Chondrocyte (in vitro differentiated cells): ENCODE results near the gene ZBTB40. TPM values are rescaled to one million over a fixed set of nuclear protein-coding genes. Genes with fewer than 3 reads are reported as not detected.

Experiments used
- DNase-seq: peaks from one replicate; pipeline ENCODE4 v3.0.0; 2021; ENCODE audit warnings: mixed read lengths, low spot score
- H3K27ac Mint-ChIP-seq: one replicate; pipeline ENCODE4 v1.8.0; 2021; ENCODE audit warnings: mild to moderate bottlenecking, moderate library complexity, mixed read lengths; ENCODE audit not compliant: unreplicated experiment
- H3K27me3 Mint-ChIP-seq: 2 replicates; pipeline ENCODE4 v1.8.0; 2021; ENCODE audit warnings: low read depth, mixed read lengths
- H3K36me3 Mint-ChIP-seq: 2 replicates; pipeline ENCODE4 v1.8.0; 2021; ENCODE audit warnings: low read depth, mixed read lengths
- H3K4me1 Mint-ChIP-seq: 2 replicates; pipeline ENCODE4 v1.8.0; 2021; ENCODE audit warnings: low read depth, mild to moderate bottlenecking, mixed read lengths
- H3K4me3 Mint-ChIP-seq: one replicate; pipeline ENCODE4 v1.8.0; 2021; ENCODE audit warnings: mild to moderate bottlenecking, moderate library complexity, mixed read lengths; ENCODE audit not compliant: unreplicated experiment
- H3K9me3 Mint-ChIP-seq: 2 replicates; pipeline ENCODE4 v1.8.0; 2021; ENCODE audit warnings: low read depth, mixed read lengths
- CTCF ChIP-seq: fragments of 200-600 bp; sonication (generic); IDR thresholded peaks from 2 replicates; pipeline ENCODE4 v1.5.0; 2021; ENCODE audit warnings: antibody characterized with exemption, mild to moderate bottlenecking, moderate library complexity
- total RNA-seq: library from RNA; stranded (reverse); gene quantifications from 3 replicates; pipeline ENCODE4 v1.2.1, GENCODE V29; 2021

Gene ZBTB40
- total RNA-seq, 1 donor from 2014 or later, result 16.3 TPM

DNA sequence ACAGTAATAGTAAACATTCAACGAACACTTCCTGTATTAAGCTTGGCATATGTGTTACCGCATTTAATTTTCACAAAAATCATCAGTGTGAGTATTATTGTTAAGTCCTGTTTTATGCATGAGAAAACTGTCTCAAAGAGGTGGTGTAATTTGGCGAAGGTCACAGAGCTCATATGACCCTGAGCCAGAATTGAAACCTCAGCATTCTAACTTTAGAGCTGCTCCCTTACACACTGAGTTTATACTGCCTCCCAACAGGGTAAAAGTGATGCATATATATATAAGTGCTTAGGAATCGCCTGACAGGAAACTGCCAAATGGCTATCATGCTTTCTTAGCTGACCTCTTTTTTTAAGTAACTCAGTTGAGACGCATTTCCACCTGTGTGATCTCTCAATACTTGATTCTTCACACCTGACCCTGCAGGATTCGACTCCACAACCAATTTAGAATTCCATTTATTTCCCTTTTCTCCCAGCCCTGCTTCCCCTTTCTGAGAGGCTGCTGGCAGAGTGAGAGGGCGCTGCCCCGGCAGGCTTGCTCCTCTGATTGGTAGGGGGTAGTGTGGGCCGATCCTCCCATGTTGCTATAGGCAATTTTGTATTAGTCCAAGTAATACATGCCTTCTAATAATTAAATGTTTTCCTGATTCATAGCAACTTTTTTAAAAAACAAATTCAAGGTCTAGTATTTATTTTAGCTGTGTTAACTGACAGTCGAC lies 40.5 kb downstream of the ZBTB40 start:
- Mint-ChIP-seq H3K4me3 (no peak overlapping the region), H3K4me1 (peaks cover 13% of the 10 kb centered on the region), H3K9me3 (no peaks in the 10 kb centered on the region), H3K27me3 (no peaks in the 10 kb centered on the region), H3K27ac (no peak overlapping the region), H3K36me3 (peaks cover 7% of the 10 kb centered on the region)
- no peak for TF ChIP-seq CTCF
- DNase-seq, result no peak

GRCh38 chr1:22494144-22494543 lies 42.5 kb downstream of the ZBTB40 start:
- Mint-ChIP-seq H3K9me3 (no peaks in the 10 kb centered on the region), H3K4me3 (no peak overlapping the region), H3K27ac (no peak overlapping the region), H3K4me1 (peaks cover 21% of the 10 kb centered on the region), H3K36me3 (peaks cover 7% of the 10 kb centered on the region), H3K27me3 (no peaks in the 10 kb centered on the region)
- no peak for TF ChIP-seq CTCF
- DNase-seq, result no peak

DNA sequence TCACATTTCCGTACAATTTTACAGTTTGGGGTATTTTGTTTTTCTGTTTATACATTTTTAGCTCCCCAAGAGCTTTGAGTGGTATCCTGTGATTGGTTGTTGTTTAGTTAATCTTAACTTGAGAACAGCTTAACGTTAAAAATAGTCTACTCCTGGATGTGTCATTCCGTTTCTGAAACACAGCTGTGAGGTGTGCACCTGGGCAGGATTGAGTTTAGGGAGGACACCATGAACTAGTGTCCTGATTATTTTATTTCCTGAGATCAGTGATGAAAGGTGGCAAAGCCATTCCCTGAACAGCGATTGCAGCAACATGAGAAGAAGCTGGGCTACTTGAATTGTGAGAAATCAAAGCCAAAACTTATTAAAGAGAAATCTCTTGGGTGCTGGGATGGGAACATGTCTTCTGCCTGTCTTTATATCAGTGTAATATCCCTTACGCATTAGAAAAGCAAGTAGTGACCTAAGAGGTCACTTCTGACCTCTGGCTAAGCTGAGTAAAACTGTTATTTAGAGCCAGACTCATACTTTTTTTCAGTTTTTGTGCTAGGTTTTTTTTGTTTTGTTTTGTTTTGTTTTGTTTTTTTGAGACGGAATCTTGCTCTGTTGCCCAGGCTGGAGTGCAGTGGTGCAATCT lies 43.4 kb downstream of the ZBTB40 start:
- Mint-ChIP-seq H3K36me3 (peaks cover 7% of the 10 kb centered on the region), H3K27me3 (no peaks in the 10 kb centered on the region), H3K4me1 (peaks cover 29% of the 10 kb centered on the region), H3K4me3 (no peak overlapping the region), H3K9me3 (no peaks in the 10 kb centered on the region), H3K27ac (no peak overlapping the region)
- no peak for DNase-seq
- TF ChIP-seq CTCF, result no peak

GRCh38 chr1:22496536-22497160 lies 45.0 kb downstream of the ZBTB40 start:
- Mint-ChIP-seq H3K27me3 (no peaks in the 10 kb centered on the region), H3K27ac (no peak overlapping the region), H3K9me3 (no peaks in the 10 kb centered on the region), H3K4me3 (no peak overlapping the region), H3K36me3 (peaks cover 7% of the 10 kb centered on the region), H3K4me1 (peaks cover 37% of the 10 kb centered on the region)
- DNase-seq, result no peak
- no peak for TF ChIP-seq CTCF

- TF ChIP-seq CTCF, result no peak
- Mint-ChIP-seq H3K27ac (no peak overlapping the region), H3K4me3 (no peak overlapping the region)
Observed at GRCh38 chr1:22498463-22498862, 46.8 kb downstream of the ZBTB40 start.

More at GRCh38 chr1:22498463-22498862, 46.8 kb downstream of the ZBTB40 start:
- no peaks in the 10 kb centered on the region for H3K9me3 Mint-ChIP-seq
- no peaks in the 10 kb centered on the region for H3K27me3 Mint-ChIP-seq
- peaks cover 55% of the 10 kb centered on the region for H3K4me1 Mint-ChIP-seq
- DNase-seq, result no peak
- H3K36me3 Mint-ChIP-seq, result peaks cover 7% of the 10 kb centered on the region
